GM19324 (cell line): ENCODE data around the gene SOBP.
"Not testable (repeated sequence)": the region's sequence is repeated elsewhere in the genome, so short reads cannot be mapped to it uniquely, and the experiment has no call there.

ENCODE experiments used
- ATAC-seq: cut with Tn5 transposase; IDR thresholded peaks from one replicate; pipeline ENCODE4 v1.9.1; 2021; ENCODE audit warnings: mild to moderate bottlenecking, moderate library complexity; ENCODE audit not compliant: unreplicated experiment, low FRiP score

Gene SOBP

DNA sequence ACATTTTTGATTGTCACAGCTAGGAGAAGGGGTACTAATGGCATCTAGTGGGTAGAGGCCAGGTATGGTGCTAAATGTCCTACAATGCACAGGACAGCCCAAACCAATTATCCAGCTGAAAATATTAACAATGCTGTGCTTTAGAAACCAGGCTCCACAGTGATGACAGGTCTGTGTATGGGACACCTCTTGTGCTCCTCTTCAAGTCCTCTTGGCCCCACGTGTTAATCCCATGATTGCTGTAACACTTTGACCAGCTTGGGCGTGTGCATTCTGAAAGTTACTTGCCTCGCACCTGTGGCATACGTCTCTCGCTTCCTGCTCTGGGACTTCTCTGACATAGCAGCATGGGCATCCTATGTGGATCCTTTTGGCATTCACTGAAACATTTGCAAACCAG is 29.3 kb downstream of the SOBP start:
- ATAC-seq, result not testable (repeated sequence)

GRCh38 chr6:107520706-107521105 is 30.8 kb downstream of the SOBP start:
- not testable (repeated sequence) for ATAC-seq

DNA sequence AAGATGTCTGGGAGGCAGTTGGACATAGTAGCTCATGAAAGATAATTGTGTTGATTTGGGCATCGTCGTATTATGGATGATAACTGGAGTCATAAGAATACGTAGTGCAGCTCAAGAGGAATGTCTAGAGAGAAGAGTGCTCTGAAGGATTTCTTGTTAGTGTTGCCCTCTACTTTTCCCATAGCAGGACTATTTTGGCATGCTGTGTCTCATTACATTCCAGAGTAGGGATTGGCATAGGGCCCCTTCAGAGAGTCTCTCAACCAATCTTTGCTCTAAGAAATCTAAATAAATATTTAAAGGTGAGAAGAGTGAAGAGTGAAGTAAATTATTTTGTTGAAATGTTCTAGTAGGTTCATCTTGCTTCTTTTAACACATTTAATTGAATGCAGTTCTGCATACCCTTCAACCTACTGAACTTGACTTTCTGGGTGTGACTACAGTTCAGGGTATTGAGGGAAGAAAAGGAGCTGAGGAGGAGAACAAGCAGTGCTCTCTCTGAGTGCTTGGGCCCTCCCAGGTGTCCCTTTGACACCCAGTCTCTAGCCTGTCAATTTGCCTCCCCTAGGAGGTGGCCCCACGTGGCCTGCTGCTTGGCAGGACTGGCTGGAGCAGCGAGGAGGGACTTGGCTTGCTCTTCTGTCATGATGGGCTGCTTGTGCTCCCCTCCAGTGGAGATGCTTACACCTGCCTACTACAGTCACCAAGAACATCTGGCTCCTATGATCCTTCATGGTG is 33.3 kb downstream of the SOBP start:
- no peak for ATAC-seq

- ATAC-seq, result no peak
These were observed 33.9 kb downstream of the SOBP start for GRCh38 chr6:107523794-107524193.

GRCh38 chr6:107524626-107525025 is 34.7 kb downstream of the SOBP start:
- ATAC-seq, result no peak

- no peak for ATAC-seq
These were observed 42.0 kb downstream of the SOBP start for GRCh38 chr6:107531868-107532267.

DNA sequence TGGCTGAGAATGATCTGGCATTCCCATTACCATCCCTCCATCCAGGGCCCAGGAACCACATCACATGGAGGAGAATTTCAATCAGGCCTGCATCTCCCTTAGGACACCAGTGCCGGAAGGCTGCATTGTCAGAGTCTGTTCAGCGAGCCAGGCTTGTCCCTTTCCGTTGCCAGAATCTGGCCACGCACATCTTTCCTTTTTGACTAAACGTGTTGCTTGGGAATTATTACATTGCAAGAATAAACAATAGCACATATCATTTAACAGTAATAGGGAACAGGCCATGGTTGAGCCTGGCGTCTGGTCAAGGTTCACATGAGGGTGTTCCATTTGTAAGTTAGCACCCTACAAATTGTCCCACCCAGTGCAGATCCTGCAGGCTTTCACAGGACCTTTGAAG is 42.8 kb downstream of the SOBP start:
- no peak for ATAC-seq

DNA sequence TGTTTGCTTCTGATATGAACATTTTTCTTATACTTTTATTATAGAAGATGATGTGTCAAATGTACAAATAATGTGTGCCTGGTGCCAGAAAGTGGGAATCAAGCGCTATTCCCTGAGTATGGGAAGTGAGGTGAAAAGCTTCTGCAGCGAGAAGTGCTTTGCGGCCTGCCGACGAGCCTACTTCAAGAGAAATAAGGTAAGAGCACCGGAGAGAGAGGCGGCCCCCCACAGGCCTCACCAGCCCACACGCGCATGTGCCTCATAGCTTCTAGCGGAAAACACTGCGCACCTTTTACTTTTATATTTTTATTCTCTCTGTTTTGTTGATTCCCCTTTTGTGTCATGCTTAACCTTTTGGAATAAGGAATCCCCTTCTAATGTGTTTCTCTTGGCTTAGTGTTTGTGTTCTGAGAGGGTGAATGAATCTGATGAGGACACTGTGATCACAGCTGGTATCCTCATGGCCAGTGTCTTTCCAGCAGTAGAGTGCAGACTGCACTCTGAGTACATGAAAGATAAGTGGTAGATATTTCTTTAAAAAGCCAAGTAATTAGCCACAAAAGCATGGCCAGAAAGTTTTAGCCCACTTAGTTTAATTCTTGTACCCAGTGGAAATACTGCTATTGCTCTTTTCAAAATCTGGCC is 43.6 kb downstream of the SOBP start:
- no peak for ATAC-seq

GRCh38 chr6:107534571-107535141 is 44.7 kb downstream of the SOBP start:
- no peak for ATAC-seq

- ATAC-seq, result no peak
These were observed 45.7 kb downstream of the SOBP start for GRCh38 chr6:107535626-107536025.

- no peak for ATAC-seq
These were observed 46.5 kb downstream of the SOBP start for GRCh38 chr6:107536180-107536961.

DNA sequence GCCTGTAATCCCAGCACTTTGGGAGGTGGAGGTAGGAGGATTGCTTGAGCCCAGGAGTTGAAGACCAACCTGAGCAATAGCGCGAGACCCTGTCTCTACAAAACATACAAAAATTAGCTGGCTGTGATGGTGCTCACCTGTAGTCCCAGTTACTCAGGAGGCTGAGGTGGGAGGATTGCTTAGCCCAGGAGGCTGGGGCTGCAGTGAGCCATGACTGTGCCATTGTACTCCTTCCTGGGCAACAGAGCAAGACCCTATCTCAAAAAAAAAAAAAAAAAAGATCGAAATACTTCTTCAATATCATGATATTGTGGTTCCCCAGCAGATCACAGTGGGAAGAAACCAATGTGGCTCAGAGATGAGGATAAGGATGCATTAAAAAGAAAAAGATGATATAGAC is 47.6 kb downstream of the SOBP start:
- ATAC-seq, result no peak

GRCh38 chr6:107538856-107539387 is 49.0 kb downstream of the SOBP start:
- ATAC-seq, result no peak

- ATAC-seq, result no peak
These were observed 49.5 kb downstream of the SOBP start for GRCh38 chr6:107539409-107539808.

DNA sequence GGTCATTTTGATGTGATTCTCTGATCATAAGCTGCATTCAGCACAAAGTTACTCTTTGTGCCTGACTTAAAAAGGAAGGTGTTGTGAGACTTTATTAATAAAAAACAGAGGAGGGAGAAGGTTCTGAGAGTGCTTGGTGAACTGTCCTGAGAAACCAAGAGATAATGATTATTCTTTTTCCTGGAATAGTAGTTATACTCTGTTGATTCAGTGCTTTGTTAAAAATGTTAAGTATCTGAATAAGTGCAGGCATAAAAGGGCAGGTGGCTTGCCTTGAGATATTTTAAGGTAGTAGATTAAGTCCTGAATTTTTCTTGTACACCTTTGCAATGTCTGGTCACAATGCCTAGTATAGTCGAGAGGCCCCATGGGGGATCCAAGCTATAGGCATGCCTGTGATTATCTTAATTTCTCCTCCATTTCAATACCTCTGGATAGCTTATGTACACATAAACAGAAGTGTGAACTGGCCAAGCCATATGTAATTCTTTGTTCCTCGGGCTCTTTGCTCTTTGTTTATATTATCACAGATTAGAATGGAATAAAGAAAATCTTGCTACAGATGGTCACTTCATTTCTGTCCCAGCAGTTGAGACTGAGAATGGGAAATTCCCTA is 50.0 kb downstream of the SOBP start:
- no peak for ATAC-seq

- no peak for ATAC-seq
These were observed 50.5 kb downstream of the SOBP start for GRCh38 chr6:107540465-107540857.

DNA sequence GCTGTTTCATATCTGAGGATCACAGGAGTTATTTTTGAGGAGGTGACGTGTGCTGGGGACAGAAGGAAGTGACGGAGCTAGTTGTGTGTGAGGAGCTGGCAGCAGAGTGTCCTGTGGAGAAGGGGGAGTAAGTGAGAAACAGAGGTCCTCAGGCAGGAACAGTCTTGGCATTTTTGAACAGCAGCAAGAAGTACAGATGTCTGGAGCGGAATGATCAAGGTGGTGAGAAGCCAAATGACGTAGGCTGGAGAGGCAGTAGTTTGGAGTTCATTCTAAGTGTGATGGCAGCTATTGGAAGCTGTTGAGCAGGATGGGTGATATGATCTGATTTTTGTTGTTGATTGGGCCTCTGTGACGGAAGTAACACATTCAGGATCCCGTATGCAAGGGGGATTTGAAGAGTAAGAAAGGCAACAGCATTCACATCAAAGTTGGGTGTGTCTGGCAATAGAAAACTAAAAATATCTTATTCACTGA is 52.3 kb downstream of the SOBP start:
- ATAC-seq, result no peak

- ATAC-seq, result no peak
These were observed 53.2 kb downstream of the SOBP start for GRCh38 chr6:107543088-107543487.

DNA sequence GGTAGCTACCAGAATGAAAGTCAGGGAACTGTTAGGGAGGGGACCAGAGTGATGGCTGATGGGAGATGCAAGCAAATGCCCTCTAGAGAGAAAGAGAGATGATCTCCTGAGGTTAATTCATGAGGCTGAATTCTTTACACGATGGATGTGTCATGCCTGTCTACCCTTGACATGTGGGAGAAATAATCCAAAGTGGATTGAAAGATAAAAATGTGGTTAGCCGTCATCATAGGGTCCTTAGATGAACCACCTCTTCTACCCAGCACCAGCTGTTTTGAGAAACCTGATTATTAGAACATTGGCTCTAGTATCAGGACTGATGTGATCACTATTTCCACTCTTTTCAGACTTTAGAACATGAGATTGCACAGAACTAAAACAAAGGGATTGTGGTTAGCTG is 53.6 kb downstream of the SOBP start:
- no peak for ATAC-seq

DNA sequence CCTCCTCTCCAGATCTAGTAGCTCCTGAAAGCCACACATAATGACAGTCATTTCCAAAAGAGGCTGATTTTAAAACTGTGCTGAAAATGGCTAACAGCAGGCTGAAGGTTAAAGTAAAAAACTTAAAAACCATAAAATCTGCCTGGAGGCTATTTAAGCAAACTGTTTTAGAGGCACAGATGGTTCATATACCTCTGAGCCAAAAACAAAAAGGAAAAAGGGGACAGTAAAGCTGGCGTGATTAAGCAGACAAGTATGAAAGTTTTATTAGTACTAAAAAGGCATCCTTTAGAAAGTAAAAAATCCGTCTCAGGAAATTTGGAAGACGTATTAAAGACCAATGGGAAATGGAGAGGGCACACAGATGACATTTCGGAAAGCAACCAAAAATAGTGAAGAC is 55.8 kb downstream of the SOBP start:
- ATAC-seq, result no peak
